Measurements from ENCODE around the gene KIAA0825. TPM values are rescaled to one million over a fixed set of nuclear protein-coding genes. Genes with fewer than 3 reads are reported as not detected.

KIAA0825 gene
- total and polyA plus RNA-seq, 2 experiments from 2014 or later = 1.7 to 1.8 TPM

DNA sequence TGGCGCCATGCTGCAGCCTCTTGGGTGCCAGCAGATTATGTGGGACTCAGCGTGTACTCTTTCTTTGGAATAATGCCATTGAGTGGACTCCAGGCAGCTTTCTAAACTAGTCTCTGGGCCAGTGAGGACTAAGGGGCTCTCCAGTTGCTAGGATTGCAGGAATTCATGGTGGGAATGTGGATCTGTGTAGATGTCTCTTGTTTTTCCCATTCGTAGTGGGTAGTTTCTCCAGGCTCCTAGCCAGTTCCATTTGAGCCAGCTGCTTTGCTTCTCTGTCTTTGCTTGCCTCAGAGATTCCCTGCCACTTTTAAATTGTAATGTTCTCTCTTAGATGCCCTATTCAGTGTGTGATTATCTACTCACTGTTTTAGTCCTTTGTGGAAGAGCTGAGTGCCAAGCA, 42.7 kb upstream of the KIAA0825 start:
- peaks cover 6% of the 10 kb centered on the region for H3K27me3 Mint-ChIP-seq (ENCODE audit: insufficient read depth, low read depth, poor library complexity)
- H4K20me1 ChIP-seq (replicated peaks; ENCODE audit: insufficient read depth) = 0 out of 2 replicates have a peak, but pooled peaks cover 5% of the 10 kb centered on the region
- TF ChIP-seq ZNF114 (CRISPR knock-in tag; IDR thresholded peaks at IDR 0.05) (no peak), ZNF331 (CRISPR knock-in tag; IDR thresholded peaks at IDR 0.05; ENCODE audit: low read depth) (no peak), CREB1 (CRISPR knock-in tag; IDR thresholded peaks at IDR 0.05; ENCODE audit: low read depth) (no peak), STAT1 (IDR thresholded peaks at IDR 0.05; ENCODE audit: unreplicated experiment) (no peak), JUNB (IDR thresholded peaks at IDR 0.05; ENCODE audit: unreplicated experiment) (no peak), EZH2 (IDR thresholded peaks at IDR 0.05; ENCODE audit: low read depth, unreplicated experiment) (no peak), POLR2AphosphoS5 (IDR thresholded peaks at IDR 0.05; ENCODE audit: low read depth) (no peak), EZH2phosphoT487 (IDR thresholded peaks at IDR 0.05; ENCODE audit: unreplicated experiment) (no peak), NANOG (IDR thresholded peaks at IDR 0.05; ENCODE audit: borderline replicate concordance) (no peak)
- TF ChIP-seq, protein P1, sequence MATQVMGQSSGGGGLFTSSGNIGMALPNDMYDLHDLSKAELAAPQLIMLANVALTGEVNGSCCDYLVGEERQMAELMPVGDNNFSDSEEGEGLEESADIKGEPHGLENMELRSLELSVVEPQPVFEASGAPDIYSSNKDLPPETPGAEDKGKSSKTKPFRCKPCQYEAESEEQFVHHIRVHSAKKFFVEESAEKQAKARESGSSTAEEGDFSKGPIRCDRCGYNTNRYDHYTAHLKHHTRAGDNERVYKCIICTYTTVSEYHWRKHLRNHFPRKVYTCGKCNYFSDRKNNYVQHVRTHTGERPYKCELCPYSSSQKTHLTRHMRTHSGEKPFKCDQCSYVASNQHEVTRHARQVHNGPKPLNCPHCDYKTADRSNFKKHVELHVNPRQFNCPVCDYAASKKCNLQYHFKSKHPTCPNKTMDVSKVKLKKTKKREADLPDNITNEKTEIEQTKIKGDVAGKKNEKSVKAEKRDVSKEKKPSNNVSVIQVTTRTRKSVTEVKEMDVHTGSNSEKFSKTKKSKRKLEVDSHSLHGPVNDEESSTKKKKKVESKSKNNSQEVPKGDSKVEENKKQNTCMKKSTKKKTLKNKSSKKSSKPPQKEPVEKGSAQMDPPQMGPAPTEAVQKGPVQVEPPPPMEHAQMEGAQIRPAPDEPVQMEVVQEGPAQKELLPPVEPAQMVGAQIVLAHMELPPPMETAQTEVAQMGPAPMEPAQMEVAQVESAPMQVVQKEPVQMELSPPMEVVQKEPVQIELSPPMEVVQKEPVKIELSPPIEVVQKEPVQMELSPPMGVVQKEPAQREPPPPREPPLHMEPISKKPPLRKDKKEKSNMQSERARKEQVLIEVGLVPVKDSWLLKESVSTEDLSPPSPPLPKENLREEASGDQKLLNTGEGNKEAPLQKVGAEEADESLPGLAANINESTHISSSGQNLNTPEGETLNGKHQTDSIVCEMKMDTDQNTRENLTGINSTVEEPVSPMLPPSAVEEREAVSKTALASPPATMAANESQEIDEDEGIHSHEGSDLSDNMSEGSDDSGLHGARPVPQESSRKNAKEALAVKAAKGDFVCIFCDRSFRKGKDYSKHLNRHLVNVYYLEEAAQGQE (IDR thresholded peaks at IDR 0.05; ENCODE audit: unreplicated experiment) = no peak
- TF ChIP-seq, protein P2, sequence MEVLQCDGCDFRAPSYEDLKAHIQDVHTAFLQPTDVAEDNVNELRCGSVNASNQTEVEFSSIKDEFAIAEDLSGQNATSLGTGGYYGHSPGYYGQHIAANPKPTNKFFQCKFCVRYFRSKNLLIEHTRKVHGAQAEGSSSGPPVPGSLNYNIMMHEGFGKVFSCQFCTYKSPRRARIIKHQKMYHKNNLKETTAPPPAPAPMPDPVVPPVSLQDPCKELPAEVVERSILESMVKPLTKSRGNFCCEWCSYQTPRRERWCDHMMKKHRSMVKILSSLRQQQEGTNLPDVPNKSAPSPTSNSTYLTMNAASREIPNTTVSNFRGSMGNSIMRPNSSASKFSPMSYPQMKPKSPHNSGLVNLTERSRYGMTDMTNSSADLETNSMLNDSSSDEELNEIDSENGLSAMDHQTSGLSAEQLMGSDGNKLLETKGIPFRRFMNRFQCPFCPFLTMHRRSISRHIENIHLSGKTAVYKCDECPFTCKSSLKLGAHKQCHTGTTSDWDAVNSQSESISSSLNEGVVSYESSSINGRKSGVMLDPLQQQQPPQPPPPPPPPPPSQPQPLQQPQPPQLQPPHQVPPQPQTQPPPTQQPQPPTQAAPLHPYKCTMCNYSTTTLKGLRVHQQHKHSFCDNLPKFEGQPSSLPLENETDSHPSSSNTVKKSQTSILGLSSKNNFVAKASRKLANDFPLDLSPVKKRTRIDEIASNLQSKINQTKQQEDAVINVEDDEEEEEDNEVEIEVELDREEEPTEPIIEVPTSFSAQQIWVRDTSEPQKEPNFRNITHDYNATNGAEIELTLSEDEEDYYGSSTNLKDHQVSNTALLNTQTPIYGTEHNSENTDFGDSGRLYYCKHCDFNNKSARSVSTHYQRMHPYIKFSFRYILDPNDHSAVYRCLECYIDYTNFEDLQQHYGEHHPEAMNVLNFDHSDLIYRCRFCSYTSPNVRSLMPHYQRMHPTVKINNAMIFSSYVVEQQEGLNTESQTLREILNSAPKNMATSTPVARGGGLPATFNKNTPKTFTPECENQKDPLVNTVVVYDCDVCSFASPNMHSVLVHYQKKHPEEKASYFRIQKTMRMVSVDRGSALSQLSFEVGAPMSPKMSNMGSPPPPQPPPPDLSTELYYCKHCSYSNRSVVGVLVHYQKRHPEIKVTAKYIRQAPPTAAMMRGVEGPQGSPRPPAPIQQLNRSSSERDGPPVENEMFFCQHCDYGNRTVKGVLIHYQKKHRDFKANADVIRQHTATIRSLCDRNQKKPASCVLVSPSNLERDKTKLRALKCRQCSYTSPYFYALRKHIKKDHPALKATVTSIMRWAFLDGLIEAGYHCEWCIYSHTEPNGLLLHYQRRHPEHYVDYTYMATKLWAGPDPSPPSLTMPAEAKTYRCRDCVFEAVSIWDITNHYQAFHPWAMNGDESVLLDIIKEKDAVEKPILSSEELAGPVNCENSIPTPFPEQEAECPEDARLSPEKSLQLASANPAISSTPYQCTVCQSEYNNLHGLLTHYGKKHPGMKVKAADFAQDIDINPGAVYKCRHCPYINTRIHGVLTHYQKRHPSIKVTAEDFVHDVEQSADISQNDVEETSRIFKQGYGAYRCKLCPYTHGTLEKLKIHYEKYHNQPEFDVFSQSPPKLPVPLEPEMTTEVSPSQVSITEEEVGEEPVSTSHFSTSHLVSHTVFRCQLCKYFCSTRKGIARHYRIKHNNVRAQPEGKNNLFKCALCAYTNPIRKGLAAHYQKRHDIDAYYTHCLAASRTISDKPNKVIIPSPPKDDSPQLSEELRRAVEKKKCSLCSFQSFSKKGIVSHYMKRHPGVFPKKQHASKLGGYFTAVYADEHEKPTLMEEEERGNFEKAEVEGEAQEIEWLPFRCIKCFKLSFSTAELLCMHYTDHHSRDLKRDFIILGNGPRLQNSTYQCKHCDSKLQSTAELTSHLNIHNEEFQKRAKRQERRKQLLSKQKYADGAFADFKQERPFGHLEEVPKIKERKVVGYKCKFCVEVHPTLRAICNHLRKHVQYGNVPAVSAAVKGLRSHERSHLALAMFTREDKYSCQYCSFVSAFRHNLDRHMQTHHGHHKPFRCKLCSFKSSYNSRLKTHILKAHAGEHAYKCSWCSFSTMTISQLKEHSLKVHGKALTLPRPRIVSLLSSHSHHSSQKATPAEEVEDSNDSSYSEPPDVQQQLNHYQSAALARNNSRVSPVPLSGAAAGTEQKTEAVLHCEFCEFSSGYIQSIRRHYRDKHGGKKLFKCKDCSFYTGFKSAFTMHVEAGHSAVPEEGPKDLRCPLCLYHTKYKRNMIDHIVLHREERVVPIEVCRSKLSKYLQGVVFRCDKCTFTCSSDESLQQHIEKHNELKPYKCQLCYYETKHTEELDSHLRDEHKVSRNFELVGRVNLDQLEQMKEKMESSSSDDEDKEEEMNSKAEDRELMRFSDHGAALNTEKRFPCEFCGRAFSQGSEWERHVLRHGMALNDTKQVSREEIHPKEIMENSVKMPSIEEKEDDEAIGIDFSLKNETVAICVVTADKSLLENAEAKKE (CRISPR knock-in tag; IDR thresholded peaks at IDR 0.05) = no peak
- TF ChIP-seq, protein P3, sequence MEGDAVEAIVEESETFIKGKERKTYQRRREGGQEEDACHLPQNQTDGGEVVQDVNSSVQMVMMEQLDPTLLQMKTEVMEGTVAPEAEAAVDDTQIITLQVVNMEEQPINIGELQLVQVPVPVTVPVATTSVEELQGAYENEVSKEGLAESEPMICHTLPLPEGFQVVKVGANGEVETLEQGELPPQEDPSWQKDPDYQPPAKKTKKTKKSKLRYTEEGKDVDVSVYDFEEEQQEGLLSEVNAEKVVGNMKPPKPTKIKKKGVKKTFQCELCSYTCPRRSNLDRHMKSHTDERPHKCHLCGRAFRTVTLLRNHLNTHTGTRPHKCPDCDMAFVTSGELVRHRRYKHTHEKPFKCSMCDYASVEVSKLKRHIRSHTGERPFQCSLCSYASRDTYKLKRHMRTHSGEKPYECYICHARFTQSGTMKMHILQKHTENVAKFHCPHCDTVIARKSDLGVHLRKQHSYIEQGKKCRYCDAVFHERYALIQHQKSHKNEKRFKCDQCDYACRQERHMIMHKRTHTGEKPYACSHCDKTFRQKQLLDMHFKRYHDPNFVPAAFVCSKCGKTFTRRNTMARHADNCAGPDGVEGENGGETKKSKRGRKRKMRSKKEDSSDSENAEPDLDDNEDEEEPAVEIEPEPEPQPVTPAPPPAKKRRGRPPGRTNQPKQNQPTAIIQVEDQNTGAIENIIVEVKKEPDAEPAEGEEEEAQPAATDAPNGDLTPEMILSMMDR (conservative IDR thresholded peaks at IDR 0.05; ENCODE audit: low read depth in 2 of 2) = no peak
- TF ChIP-seq, protein P4, sequence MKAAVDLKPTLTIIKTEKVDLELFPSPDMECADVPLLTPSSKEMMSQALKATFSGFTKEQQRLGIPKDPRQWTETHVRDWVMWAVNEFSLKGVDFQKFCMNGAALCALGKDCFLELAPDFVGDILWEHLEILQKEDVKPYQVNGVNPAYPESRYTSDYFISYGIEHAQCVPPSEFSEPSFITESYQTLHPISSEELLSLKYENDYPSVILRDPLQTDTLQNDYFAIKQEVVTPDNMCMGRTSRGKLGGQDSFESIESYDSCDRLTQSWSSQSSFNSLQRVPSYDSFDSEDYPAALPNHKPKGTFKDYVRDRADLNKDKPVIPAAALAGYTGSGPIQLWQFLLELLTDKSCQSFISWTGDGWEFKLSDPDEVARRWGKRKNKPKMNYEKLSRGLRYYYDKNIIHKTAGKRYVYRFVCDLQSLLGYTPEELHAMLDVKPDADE (IDR thresholded peaks at IDR 0.05) = no peak

More for the DNA sequence above, 42.7 kb upstream of the KIAA0825 start:
- ATAC-seq = no peak
- Histone ChIP-seq H3K27ac (ENCODE audit: low read depth) (no peak overlapping the region), H3K27me3 (ENCODE audit: insufficient read depth) (no peaks in the 10 kb centered on the region), H3F3A (replicated peaks; ENCODE audit: low read depth) (no peaks in the 10 kb centered on the region), H3K4me3 (no peak overlapping the region), H3K4me2 (no peak overlapping the region), H3K9me2 (ENCODE audit: insufficient read depth) (no peaks in the 10 kb centered on the region), H3K36me3 (ENCODE audit: insufficient read depth) (peaks cover 5% of the 10 kb centered on the region; the same call in 1 of the 2 replicates), H2AFZ (no peak overlapping the region), H3K4me1 (ENCODE audit: insufficient read depth) (no peaks in the 10 kb centered on the region), H3K79me2 (replicated peaks; ENCODE audit: insufficient read depth) (peaks cover 17% of the 10 kb centered on the region)
- Mint-ChIP-seq H3K4me3 (no peak overlapping the region), H3K4me1 (no peaks in the 10 kb centered on the region), H3K36me3 (ENCODE audit: low read depth) (peaks cover 56% of the 10 kb centered on the region), H3K9me3 (peaks cover 25% of the 10 kb centered on the region; the same call in 2 of the 3 replicates), H3K27ac (0 out of 2 replicates have a peak overlapping the region, but pooled peaks have one; percentile 44)
- no peak for DNase-seq (ENCODE audit: low spot score)

Data from GM23338 (cell line).